HCT116 (cell line): ENCODE measurements around the gene ARL8B. TPM values are rescaled to one million over a fixed set of nuclear protein-coding genes. Genes with fewer than 3 reads are reported as not detected.
"Not testable (repeated sequence)": the region's sequence is repeated elsewhere in the genome, so short reads cannot be mapped to it uniquely, and the experiment has no call there.

Source experiments
- ATAC-seq: fragments of 200-7000 bp; cut with Tn5 transposase; 2 replicates; pipeline ENCODE4 v1.9.1; 2020; ENCODE audit warnings: mild to moderate bottlenecking, moderate library complexity
- BruUV-seq: library from RNA; stranded (reverse); fragments of 400-500 nt; replicated peaks from 2 replicates; lab custom pipeline; 2021; lab: Mats Ljungman, UMichigan
- CTCF ChIA-PET: fragments of 300-600 bp; sonication (Branson Sonifier 250); formaldehyde crosslinking; loops from one replicate; lab custom pipeline; 2021; ENCODE audit warnings: antibody characterized with exemption; lab: Charles Lee
- POLR2A ChIA-PET: fragments of 300-600, 350-600 bp; sonication (Branson Sonifier 250); formaldehyde crosslinking; loops from one replicate; lab custom pipeline; 2021; ENCODE audit warnings: antibody characterized with exemption; lab: Charles Lee
- RAD21 ChIA-PET, 2 experiments: fragments of 300-600 bp; sonication (Branson Sonifier 250); formaldehyde crosslinking; loops; one replicate each; lab custom pipeline; 2023; ENCODE audit warnings: low total read pairs in 2 of 2; ENCODE audit not compliant: uncharacterized antibody in 2 of 2, unreplicated experiment in 2 of 2, low non-redundant PET in 1 of 2; lab: Charles Lee
- DNase-seq: peaks from one replicate; pipeline ENCODE4 v3.0.0-alpha.2; 2010; ENCODE audit warnings: low read depth, low spot score
- H2AFZ ChIP-seq: fragments of 200-600 bp; shearing (Covaris generic), sonication (generic); 2 replicates; pipeline ENCODE4 v1.6.1; 2017; ENCODE audit warnings: low read depth, mixed run types, mixed read lengths, antibody characterized with exemption, low read length; ENCODE audit not compliant: poor library complexity, severe bottlenecking
- H3K27ac ChIP-seq: 2 replicates; pipeline ENCODE4 v1.5.1; 2012; ENCODE audit warnings: low read depth, low read length
- H3K27me3 ChIP-seq: fragments of 200-600 bp; sonication (generic); 2 replicates; pipeline ENCODE4 v1.6.1; 2016; ENCODE audit warnings: mixed run types, low read length, mixed read lengths; ENCODE audit not compliant: insufficient read depth
- H3K36me3 ChIP-seq, 2 experiments: fragments of 200-500 bp in 1 of 2; fragments of 200-600 bp in 1 of 2; sonication (Bioruptor generic) in 1 of 2; sonication (generic) in 1 of 2; 2 replicates each; pipeline versions ENCODE4 v1.5.1 to v1.6.1; 2014 to 2016; ENCODE audit warnings: low read length in 2 of 2, inconsistent platforms in 1 of 2, mixed read lengths in 1 of 2, mixed run types in 1 of 2; ENCODE audit not compliant: insufficient read depth in 2 of 2, control insufficient read depth in 1 of 2
- H3K4me1 ChIP-seq, 2 experiments: fragments of 200-600 bp in 1 of 2; sonication (generic) in 1 of 2; 2 replicates each; pipeline versions ENCODE4 v1.5.1 to v1.6.1; 2012 to 2017; ENCODE audit warnings: low read length in 2 of 2, inconsistent platforms in 1 of 2, mild to moderate bottlenecking in 1 of 2, mixed read lengths in 1 of 2, mixed run types in 1 of 2, moderate library complexity in 1 of 2; ENCODE audit not compliant: insufficient read depth in 2 of 2, control insufficient read depth in 1 of 2
- H3K4me2 ChIP-seq: fragments of 200-600 bp; sonication (generic); 2 replicates; pipeline ENCODE4 v1.6.1; 2017; ENCODE audit warnings: mixed run types, low read length, mixed read lengths
- H3K4me3 ChIP-seq, 2 experiments: fragments of 200-600 bp in 1 of 2; sonication (generic) in 1 of 2; replicated peaks in 1 of 2; 2 replicates each; pipeline ENCODE4 v1.5.1; 2011 to 2016; ENCODE audit warnings: low read length in 2 of 2, control low read depth in 1 of 2, low read depth in 1 of 2, mild to moderate bottlenecking in 1 of 2, mixed read lengths in 1 of 2, mixed run types in 1 of 2
- H3K79me2 ChIP-seq: fragments of 200-600 bp; sonication (generic); 2 replicates; pipeline ENCODE4 v1.6.1; 2017; ENCODE audit warnings: mild to moderate bottlenecking, mixed run types, low read length, moderate library complexity, mixed read lengths; ENCODE audit not compliant: insufficient read depth
- H3K9ac ChIP-seq: fragments of 200-600 bp; sonication (generic); 2 replicates; pipeline ENCODE4 v1.6.1; 2016; ENCODE audit warnings: low read length, mixed read lengths
- H3K9me2 ChIP-seq: fragments of 200-600 bp; sonication (generic), shearing (Covaris generic); 2 replicates; pipeline ENCODE4 v1.6.1; 2017; ENCODE audit warnings: mixed run types, mild to moderate bottlenecking, moderate library complexity; ENCODE audit not compliant: insufficient read depth
- H3K9me3 ChIP-seq, 2 experiments: fragments of 200-500 bp in 1 of 2; fragments of 200-600 bp in 1 of 2; sonication (Bioruptor generic) in 1 of 2; sonication (generic) in 1 of 2; 2 replicates each; pipeline ENCODE4 v1.6.1; 2014 to 2017; ENCODE audit warnings: low read length in 2 of 2, mixed read lengths in 2 of 2, inconsistent platforms in 1 of 2, low read depth in 1 of 2, mild to moderate bottlenecking in 1 of 2, mixed run types in 1 of 2, moderate library complexity in 1 of 2; ENCODE audit not compliant: control insufficient read depth in 1 of 2, insufficient read depth in 1 of 2
- H4K20me1 ChIP-seq: fragments of 200-600 bp; sonication (generic), shearing (Covaris generic); 2 replicates; pipeline ENCODE4 v1.6.1; 2017; ENCODE audit warnings: mixed run types, mild to moderate bottlenecking, moderate library complexity; ENCODE audit not compliant: insufficient read depth
- CBX3 ChIP-seq: IDR thresholded peaks from 2 replicates; pipeline ENCODE4 v1.6.1; 2012; ENCODE audit warnings: low read depth
- CEBPB ChIP-seq: IDR thresholded peaks from 2 replicates; pipeline ENCODE4 v1.6.1; 2012; ENCODE audit warnings: low read depth
- EGR1 ChIP-seq: IDR thresholded peaks from 2 replicates; pipeline ENCODE4 v1.6.1; 2012; ENCODE audit warnings: low read depth
- ELF1 ChIP-seq: IDR thresholded peaks from 2 replicates; pipeline ENCODE4 v1.6.1; 2012; ENCODE audit warnings: low read depth, borderline replicate concordance
- EZH2phosphoT487 ChIP-seq: fragments of 200-600 bp; IDR thresholded peaks from 2 replicates; pipeline ENCODE4 v1.6.1; 2018; ENCODE audit warnings: antibody characterized with exemption, borderline replicate concordance
- FOSL1 ChIP-seq: IDR thresholded peaks from 2 replicates; pipeline ENCODE4 v1.6.1; 2012; ENCODE audit warnings: low read depth
- JUND ChIP-seq: IDR thresholded peaks from 2 replicates; pipeline ENCODE4 v1.6.1; 2012
- MAX ChIP-seq: IDR thresholded peaks from 2 replicates; pipeline ENCODE4 v1.6.1; 2012
- POLR2A ChIP-seq: IDR thresholded peaks from 2 replicates; pipeline ENCODE4 v1.7.0; 2011; ENCODE audit warnings: borderline replicate concordance; ENCODE audit not compliant: insufficient read depth, insufficient read length; ENCODE audit errors: extremely low read depth
- POLR2AphosphoS5 ChIP-seq: IDR thresholded peaks from 2 replicates; pipeline ENCODE4 v1.6.1; 2011; ENCODE audit warnings: mild to moderate bottlenecking, low read depth, low read length, moderate library complexity
- RAD21 ChIP-seq: IDR thresholded peaks from 2 replicates; pipeline ENCODE4 v1.6.1; 2012; ENCODE audit warnings: low read depth, mild to moderate bottlenecking
- SP1 ChIP-seq: IDR thresholded peaks from 2 replicates; pipeline ENCODE4 v1.6.1; 2012; ENCODE audit warnings: low read depth
- SRF ChIP-seq: IDR thresholded peaks from 2 replicates; pipeline ENCODE4 v1.6.1; 2012; ENCODE audit warnings: low read depth
- TCF7L2 ChIP-seq: IDR thresholded peaks from 2 replicates; pipeline ENCODE4 v1.7.0; 2011; ENCODE audit warnings: borderline replicate concordance, inconsistent platforms; ENCODE audit not compliant: insufficient read depth, insufficient read length; ENCODE audit errors: extremely low read depth
- YY1 ChIP-seq: IDR thresholded peaks from 2 replicates; pipeline ENCODE4 v1.6.1; 2011; ENCODE audit warnings: low read length, low read depth, moderate library complexity, mild to moderate bottlenecking; ENCODE audit not compliant: insufficient replicate concordance; ENCODE audit errors: extremely low read depth
- ZBTB33 ChIP-seq: IDR thresholded peaks from 2 replicates; pipeline ENCODE4 v1.6.1; 2011; ENCODE audit warnings: mild to moderate bottlenecking, low read length, moderate library complexity; ENCODE audit not compliant: insufficient replicate concordance; ENCODE audit errors: extremely low read depth
- ZFX ChIP-seq: fragments of 450-650 bp; IDR thresholded peaks from 2 replicates; pipeline ENCODE4 v1.6.1; 2017
- intact Hi-C: fragments of 100-400 bp; cut with micrococcal nuclease; formaldehyde crosslinking; loops from 2 replicates; pipeline ENCODE4 v1.10.0; 2022
- total RNA-seq: library from RNA; stranded (reverse); gene quantifications from one replicate; pipeline ENCODE4 v1.2.1, GENCODE V29; 2021; ENCODE audit not compliant: unreplicated experiment

The ARL8B gene
- total RNA-seq, 1 experiment from 2014 or later: 38.1 TPM

- H3K9me2 ChIP-seq, H3K4me1 ChIP-seq, intact Hi-C loops, H3K4me3 ChIP-seq, H3K36me3 ChIP-seq, ATAC-seq, H3K79me2 ChIP-seq, H3K4me2 ChIP-seq, H3K27me3 ChIP-seq, H2AFZ ChIP-seq, RAD21 ChIA-PET, DNase-seq, H3K9ac ChIP-seq, H3K9me3 ChIP-seq, POLR2A ChIA-PET, H4K20me1 ChIP-seq, CTCF ChIA-PET, BruUV-seq, H3K27ac ChIP-seq: not testable (repeated sequence)
Measured at GRCh38 chr3:5081973-5082788, 39.9 kb upstream of the ARL8B start.

DNA sequence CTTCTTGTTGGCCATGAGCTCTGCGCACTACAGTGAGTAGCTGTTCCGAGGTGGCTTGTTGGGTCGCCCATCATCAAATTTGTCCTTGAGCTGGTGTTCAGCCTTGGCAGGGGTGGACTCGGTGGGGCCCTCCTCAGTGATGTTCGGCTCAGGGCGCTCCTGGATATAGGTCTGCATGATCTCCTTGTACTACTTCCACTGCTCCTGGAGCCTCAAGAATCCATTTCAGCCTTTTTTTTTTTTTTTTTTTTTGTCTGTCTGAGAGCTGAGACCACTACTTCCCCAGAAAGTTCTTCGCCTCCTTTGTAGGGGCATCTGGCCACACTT lies 39.3 kb upstream of the ARL8B start:
- intact Hi-C loops: no loop called here
- ChIA-PET CTCF (no interaction called here), RAD21 (no interaction called here), POLR2A (no interaction called here)
- no TSS peak for BruUV-seq
- Histone ChIP-seq H3K79me2 (no peaks in the 10 kb centered on the region), H3K27me3 (no peaks in the 10 kb centered on the region), H4K20me1 (no peaks in the 10 kb centered on the region), H3K9me2 (no peaks in the 10 kb centered on the region), H3K9me3 (no peaks in the 10 kb centered on the region), H3K4me2 (no peak overlapping the region), H3K36me3 (no peaks in the 10 kb centered on the region), H2AFZ (no peak overlapping the region), H3K4me3 (no peak overlapping the region), H3K9ac (no peak overlapping the region), H3K4me1 (no peaks in the 10 kb centered on the region), H3K27ac (no peak overlapping the region)
- TF ChIP-seq ELF1 (no peak), SRF (no peak), TCF7L2 (no peak), ZFX (no peak), POLR2AphosphoS5 (no peak), EGR1 (no peak), CEBPB (no peak), JUND (no peak), CBX3 (no peak), RAD21 (no peak), EZH2phosphoT487 (no peak), MAX (no peak), SP1 (no peak), YY1 (no peak), POLR2A (no peak), ZBTB33 (no peak), FOSL1 (no peak)
- no peak for DNase-seq
- ATAC-seq: no peak
